Left forelimb (tissue), 1 donor: ENCODE data around the gene BCL2L11.

Experiments used
- DNase-seq: peaks from one replicate; pipeline ENCODE4 v3.0.0-alpha.2; 2018; ENCODE audit warnings: low spot score

Gene BCL2L11

GRCh38 chr2:111168528-111169239 lies 48.0 kb downstream of the BCL2L11 start:
- DNase-seq: no peak

GRCh38 chr2:111169268-111169667 lies 48.6 kb downstream of the BCL2L11 start:
- DNase-seq: no peak

GRCh38 chr2:111169924-111170323 lies 49.2 kb downstream of the BCL2L11 start:
- DNase-seq: no peak

GRCh38 chr2:111171337-111171930 lies 50.7 kb downstream of the BCL2L11 start:
- DNase-seq: no peak

- no peak for DNase-seq
These were observed 52.0 kb downstream of the BCL2L11 start for GRCh38 chr2:111172666-111173065.

GRCh38 chr2:111173338-111173737 lies 52.6 kb downstream of the BCL2L11 start:
- no peak for DNase-seq

- no peak for DNase-seq
These were observed 53.1 kb downstream of the BCL2L11 start for GRCh38 chr2:111173856-111174255.

- DNase-seq: no peak
These were observed 54.9 kb downstream of the BCL2L11 start for GRCh38 chr2:111175615-111176014.

GRCh38 chr2:111176388-111176787 lies 55.7 kb downstream of the BCL2L11 start:
- no peak for DNase-seq

GRCh38 chr2:111176867-111177266 lies 56.2 kb downstream of the BCL2L11 start:
- no peak for DNase-seq

- no peak for DNase-seq
These were observed 57.6 kb downstream of the BCL2L11 start for GRCh38 chr2:111178296-111178695.

- no peak for DNase-seq
These were observed 58.2 kb downstream of the BCL2L11 start for GRCh38 chr2:111178730-111179405.

- DNase-seq: no peak
These were observed 61.4 kb downstream of the BCL2L11 start for GRCh38 chr2:111182121-111182520.

- DNase-seq: no peak
These were observed 62.0 kb downstream of the BCL2L11 start for GRCh38 chr2:111182740-111183139.

- no peak for DNase-seq
These were observed 64.1 kb downstream of the BCL2L11 start for GRCh38 chr2:111184725-111185310.

GRCh38 chr2:111185361-111186022 lies 64.8 kb downstream of the BCL2L11 start:
- DNase-seq: no peak

- no peak for DNase-seq
These were observed 65.5 kb downstream of the BCL2L11 start for GRCh38 chr2:111186121-111186715.

- DNase-seq: no peak
These were observed 66.2 kb downstream of the BCL2L11 start for GRCh38 chr2:111186933-111187332.

- no peak for DNase-seq
These were observed 68.0 kb downstream of the BCL2L11 start for GRCh38 chr2:111188681-111189080.

GRCh38 chr2:111189106-111189505 lies 68.4 kb downstream of the BCL2L11 start:
- DNase-seq: no peak

GRCh38 chr2:111190816-111191540 lies 70.3 kb downstream of the BCL2L11 start:
- DNase-seq: no peak
